ENCODE data around the gene PLEKHA8. TPM values are rescaled to one million over a fixed set of nuclear protein-coding genes. Genes with fewer than 3 reads are reported as not detected.

Gene PLEKHA8
- total RNA-seq, 1 donor from 2014 or later: 5.7 TPM

DNA sequence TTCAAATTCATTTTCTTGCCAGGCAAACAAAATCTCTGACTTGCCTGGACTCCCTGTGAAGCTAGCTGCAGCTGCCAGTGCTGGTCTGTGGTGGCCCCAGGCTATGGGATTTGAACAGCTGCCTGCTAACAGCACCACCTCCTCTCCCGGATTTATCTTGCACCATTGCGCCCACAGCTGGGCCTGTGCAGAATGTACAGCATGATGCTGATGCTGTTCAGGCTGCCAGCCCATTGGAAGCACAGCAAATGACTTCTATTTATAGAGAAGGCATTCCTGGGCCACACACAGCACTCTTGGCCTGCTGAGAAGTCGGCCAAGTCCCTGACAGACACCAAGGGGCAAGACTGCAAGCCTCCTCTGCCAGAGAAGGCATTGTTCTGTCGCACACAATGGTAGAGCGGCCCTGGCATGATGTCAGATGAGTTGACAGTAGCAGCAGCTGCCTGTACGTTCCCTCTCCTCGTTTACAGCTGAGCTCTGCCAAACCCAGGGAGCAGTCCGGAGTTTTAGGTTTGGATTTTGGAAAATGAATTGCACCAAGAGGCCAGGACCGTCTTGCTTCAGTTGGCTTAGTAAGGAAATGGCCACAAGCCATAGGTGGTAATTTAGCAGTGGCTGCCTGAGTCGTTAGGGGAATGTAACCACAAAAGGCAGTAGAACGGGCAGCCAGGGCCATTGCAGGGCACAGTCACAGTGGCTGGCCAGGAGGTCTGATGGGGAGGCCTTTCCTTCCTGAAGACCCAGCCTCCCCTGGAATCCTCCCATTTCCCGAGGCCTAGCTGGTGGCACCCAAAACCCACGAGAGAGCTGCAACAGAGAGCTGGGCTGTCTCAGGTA, 145.1 kb downstream of the PLEKHA8 start:
- intact Hi-C loops (cut with DNase I): loop anchor here (1.0 to 5.0 kb wide), 2 partner anchors 9 to 79 kb away; no protein-coding TSS in a partner anchor
- DNase-seq (ENCODE audit: low spot score): peak; percentile 84

DNA sequence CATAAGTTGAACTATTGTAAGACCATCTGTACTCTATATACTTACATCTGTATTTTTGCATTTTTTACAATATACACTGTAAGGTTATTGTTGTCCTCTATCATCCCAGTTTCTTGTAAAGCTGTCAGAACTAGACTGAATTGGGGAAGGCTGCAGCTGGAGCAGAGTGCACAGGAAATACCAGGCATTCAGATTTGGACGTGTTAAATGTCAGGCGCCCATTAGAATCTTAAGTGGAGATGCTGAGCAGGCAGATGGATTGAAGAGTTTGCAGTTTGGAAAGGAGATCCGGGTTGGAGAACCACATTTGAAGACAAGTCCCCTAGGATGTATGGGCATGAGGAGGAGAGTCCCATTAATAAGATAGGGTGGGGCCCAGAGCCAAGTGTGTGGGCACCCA, 147.0 kb downstream of the PLEKHA8 start:
- DNase-seq (ENCODE audit: low spot score): no peak
- intact Hi-C loops (cut with DNase I): loop anchor here (5.0 kb wide), 1 partner anchor 52 kb away; no protein-coding TSS in a partner anchor

DNA sequence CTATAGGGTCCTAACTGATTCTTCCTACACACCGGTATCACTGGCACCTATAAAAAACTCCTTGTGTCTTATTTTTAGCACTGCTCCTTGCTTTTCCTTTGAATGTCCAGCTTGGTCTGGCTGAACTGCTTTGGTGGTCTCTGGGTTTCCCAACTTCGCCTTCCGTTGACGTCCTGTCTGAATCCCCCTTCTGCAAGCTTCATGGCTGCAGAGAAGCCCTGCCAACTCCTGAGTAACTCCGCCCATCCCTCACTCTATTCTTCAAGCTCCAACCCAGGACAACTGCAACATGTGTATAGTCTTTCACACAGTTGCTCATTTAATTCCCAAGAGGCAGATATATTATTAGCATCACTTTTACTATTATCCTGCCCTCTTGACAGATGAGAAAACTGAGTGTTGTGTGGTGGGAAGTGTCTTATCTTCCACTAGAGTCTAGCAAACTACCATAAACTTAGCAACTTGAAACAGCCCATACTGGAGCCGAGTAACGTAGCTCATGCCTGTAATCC, 147.5 kb downstream of the PLEKHA8 start:
- intact Hi-C loops (cut with DNase I): loop anchor here (5.0 kb wide), 1 partner anchor 52 kb away; no protein-coding TSS in a partner anchor
- DNase-seq (ENCODE audit: low spot score): no peak

DNA sequence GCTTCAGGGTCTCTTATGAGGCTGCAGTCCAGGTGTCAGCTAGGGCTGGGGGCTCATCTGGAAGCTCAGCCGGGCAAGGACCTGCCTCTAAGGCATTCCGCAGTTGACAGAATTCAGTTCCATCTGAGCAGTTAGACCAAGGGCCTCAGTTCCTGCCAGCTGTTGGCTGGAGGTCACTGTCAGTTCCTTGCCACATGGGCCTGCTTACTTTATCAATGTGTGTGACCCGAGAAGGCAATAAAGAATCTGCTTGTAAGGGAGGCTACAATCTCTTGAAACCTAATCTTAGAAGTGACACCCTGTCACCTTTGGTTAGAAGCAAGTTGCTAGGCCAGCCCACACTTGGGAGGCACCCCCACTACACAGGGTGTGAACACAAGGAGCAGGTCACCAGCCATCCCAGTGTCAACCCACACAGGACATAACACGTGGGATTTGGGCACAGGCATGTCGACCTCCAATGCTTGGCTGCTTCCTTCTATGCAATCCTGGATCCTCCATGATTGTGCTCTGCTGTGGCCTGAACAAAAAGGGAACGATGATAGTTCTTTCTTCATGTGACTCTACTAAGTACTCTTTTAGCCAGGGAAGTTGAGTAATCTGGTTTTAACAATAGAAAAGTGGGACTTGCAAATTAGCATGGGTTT, 148.4 kb downstream of the PLEKHA8 start:
- no peak for DNase-seq (ENCODE audit: low spot score)
- intact Hi-C loops (cut with DNase I): loop anchor here (5.0 kb wide), 1 partner anchor 51 kb away; no protein-coding TSS in a partner anchor

DNA sequence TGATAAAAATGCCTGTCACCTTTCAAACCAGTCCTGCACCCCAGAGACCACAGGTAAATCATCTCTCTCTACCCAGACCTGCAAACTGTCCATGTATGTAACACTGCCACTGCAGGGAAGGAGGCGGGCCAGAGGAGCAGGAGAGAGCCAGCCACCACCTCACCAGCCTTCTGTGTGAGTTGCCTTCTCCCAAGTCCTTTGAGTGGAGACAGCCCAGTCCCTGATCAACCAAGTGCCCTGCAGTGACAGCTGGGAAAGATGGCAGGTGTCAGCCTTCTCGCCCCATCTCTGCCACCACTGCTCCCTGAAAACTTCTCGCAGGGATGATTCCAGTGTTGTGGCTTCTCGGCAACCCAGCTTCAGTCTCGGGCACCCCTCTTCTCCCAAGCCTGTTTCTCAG, 149.0 kb downstream of the PLEKHA8 start:
- no peak for DNase-seq (ENCODE audit: low spot score)
- intact Hi-C loops (cut with DNase I): loop anchor here (5.0 kb wide), 1 partner anchor 50 kb away; no protein-coding TSS in a partner anchor

DNA sequence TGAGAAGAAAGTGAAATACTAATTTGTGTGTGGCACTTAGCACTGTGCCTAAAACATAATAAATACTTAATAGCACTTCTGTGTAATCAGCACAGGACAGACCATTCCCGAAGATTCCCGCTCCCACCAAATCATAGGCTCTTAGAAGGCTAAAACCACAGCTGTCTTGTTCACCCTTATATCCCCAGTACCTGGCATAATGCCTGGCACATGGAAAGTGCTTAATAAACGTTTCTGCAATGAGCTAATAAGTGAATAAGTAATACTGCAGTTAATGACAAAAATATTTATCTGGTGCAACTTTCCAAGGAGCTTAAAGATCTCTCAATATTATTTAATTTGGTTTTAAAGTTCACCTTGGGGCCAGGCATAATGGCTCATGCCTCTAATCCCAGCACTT, 149.8 kb downstream of the PLEKHA8 start:
- intact Hi-C loops (cut with DNase I): loop anchor here (5.0 kb wide), 1 partner anchor 49 kb away; no protein-coding TSS in a partner anchor
- DNase-seq (ENCODE audit: low spot score): no peak

DNA sequence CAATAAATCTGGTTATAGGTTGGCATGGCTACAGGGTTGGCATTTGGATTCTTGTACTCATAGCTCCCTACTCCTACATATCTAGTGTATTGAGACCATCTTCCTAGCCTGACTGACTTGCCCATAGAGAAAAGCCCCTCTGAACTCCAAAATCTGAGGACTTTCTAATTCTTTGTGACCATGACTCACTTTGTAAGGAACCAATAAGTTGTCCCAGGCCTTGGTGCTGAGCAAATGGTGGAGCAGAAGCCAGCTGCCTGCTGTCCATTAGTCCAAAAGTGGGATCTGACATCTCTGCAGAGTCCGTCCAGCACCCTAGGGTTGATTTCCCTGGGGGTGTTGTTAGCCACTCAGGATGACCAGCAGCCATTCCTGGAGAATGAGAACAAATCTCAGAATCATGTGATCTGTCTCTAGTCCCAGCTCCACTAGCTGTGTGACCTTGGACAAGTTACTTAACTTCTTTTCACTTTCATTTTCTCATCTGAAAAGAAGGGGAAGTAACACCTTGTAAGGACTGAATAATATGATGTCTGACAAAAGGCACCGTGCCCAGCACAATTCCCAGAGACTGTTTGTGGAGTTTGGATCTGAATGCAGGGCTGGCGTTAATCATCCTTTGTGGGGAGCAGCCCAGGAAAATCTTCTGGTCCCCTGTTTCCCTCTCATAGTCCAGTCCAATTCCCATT, 150.7 kb downstream of the PLEKHA8 start:
- intact Hi-C loops (cut with DNase I): loop anchor here (5.0 kb wide), 1 partner anchor 48 kb away; no protein-coding TSS in a partner anchor

More for the DNA sequence above, 150.7 kb downstream of the PLEKHA8 start:
- no peak for DNase-seq (ENCODE audit: low spot score)

Other genes with a start within 250 kb of the PLEKHA8 start
- 11.6 TPM for gene WIPF3, start 221.9 kb upstream of the PLEKHA8 start, total RNA-seq
- 30.4 TPM for gene SCRN1, start 38.6 kb upstream of the PLEKHA8 start, total RNA-seq
- gene FKBP14, start 1.7 kb upstream of the PLEKHA8 start, total RNA-seq: 13.8 TPM
- 49.3 TPM for gene MTURN, start 106.6 kb downstream of the PLEKHA8 start, total RNA-seq

Data from cardiac septum (tissue), 1 donor.